ENCODE measurements around the gene SINHCAF. TPM values are rescaled to one million over a fixed set of nuclear protein-coding genes. Genes with fewer than 3 reads are reported as not detected.
"Not testable (repeated sequence)": the region's sequence is repeated elsewhere in the genome, so short reads cannot be mapped to it uniquely, and the experiment has no call there.

Gene SINHCAF
- total RNA-seq, 2 donors from 2014 or later = 162 to 190 TPM

DNA sequence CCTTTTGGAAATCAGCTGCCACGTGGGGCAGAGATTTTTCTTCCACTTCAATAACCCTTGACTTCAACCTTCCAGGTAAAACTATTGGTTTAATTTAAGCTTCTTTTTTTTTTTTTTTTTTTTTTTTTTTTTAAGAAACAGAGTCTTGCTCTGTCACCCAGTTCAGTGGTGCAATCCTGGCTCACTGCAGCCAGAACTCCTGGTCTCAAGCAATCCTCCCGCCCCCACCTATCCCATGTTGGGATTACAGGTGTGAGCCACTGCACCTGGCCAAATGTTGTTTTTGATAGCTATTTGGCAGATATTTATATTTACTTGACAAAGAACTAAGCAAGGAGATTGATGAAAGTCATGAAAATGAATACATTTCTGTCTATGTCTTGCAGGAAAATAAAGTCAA, 65.1 kb downstream of the SINHCAF start:
- ATAC-seq = no peak
- H3K36me3 Mint-ChIP-seq = no peaks in the 10 kb centered on the region
- no peaks in the 10 kb centered on the region for H3K9me3 Mint-ChIP-seq

GRCh38 chr12:31259136-31259886, 66.6 kb downstream of the SINHCAF start:
- no peak overlapping the region for H3K27ac Mint-ChIP-seq
- H3K36me3 Mint-ChIP-seq = no peaks in the 10 kb centered on the region
- no peak for DNase-seq (ENCODE audit: low spot score in 2 of 2)
- ATAC-seq = no peak
- H3K9me3 Mint-ChIP-seq = no peaks in the 10 kb centered on the region

More for the DNA sequence above, 65.1 kb downstream of the SINHCAF start:
- no peak for DNase-seq (ENCODE audit: low spot score in 2 of 2)
- no peak overlapping the region for H3K27ac Mint-ChIP-seq

GRCh38 chr12:31257784-31258183, 68.2 kb downstream of the SINHCAF start:
- H3K9me3 Mint-ChIP-seq = no peaks in the 10 kb centered on the region
- DNase-seq (ENCODE audit: low spot score in 2 of 2) = no peak
- H3K36me3 Mint-ChIP-seq = no peaks in the 10 kb centered on the region
- no peak overlapping the region for H3K27ac Mint-ChIP-seq
- no peak for ATAC-seq

DNA sequence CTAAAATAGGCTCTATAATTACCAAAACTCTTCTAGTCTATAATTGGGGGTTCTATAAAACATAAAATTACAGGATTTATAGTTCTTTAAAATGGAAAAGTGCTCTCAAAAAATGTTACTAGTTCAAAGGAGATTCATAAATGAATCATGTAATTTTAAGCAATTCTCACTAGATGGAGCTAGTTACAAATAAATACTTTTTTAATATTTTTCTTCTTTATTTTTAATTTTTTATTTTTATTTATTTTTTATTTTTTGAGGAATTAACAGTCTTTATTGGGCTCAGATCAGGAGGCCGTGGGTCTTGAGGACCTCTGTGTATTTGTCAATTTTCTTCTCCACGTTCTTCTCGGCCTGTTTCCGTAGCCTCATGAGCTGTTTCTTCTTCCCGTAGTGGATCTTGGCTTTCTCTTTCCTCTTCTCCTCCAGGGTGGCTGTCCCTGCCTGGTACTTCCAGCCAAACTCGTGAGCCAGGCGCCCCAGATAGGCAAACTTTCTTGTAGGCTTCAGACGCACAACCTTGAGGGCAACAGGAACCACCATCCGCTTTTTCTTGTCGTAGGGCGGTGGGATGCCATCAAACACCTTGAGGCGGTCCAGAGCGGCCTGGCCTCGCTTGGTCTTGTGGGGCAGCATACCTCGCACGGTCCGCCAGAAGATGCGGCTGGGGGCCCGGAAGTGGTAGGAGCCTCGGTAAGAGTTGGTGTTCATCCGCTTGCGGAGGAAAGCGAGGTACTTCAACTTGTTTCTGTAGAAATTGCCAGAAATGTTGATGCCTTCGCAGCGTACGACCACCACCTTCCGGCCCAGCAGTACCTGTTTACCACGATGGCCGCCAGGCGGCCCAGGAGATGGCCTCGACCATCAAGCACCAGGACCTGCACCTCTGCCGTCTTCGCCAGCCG, 74.0 kb downstream of the SINHCAF start:
- H3K27ac Mint-ChIP-seq = peak overlapping the region in 1 of 2 donors; percentile 85
- H3K9me3 Mint-ChIP-seq; H3K36me3 Mint-ChIP-seq; DNase-seq (ENCODE audit: low spot score in 2 of 2); ATAC-seq: not testable (repeated sequence)

DNA sequence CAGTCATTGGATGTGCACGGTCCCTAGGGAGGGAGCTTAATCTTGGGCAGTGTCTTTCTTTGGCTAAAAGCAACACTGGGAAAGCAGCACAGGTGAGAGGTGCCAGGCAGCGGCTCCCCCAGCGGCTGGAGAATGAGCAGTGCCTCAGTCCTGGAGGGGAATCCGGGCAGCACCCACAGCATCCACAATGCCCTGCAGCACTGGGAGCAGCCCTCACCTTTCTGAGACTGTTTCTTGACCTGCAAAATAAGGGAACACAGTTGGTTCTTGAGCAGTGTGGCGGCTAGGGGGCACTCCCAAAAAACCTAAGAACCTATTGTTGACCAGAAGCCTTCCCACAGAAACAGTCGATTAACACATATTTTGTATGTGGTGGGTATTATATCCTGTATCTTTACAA, 75.8 kb downstream of the SINHCAF start:
- no peak overlapping the region for H3K27ac Mint-ChIP-seq
- H3K36me3 Mint-ChIP-seq = no peaks in the 10 kb centered on the region
- no peak for ATAC-seq

GRCh38 chr12:31249356-31249755, 76.6 kb downstream of the SINHCAF start:
- ATAC-seq (no peak), DNase-seq (ENCODE audit: low spot score in 2 of 2) (no peak)
- Mint-ChIP-seq H3K9me3 (no peaks in the 10 kb centered on the region), H3K27ac (no peak overlapping the region), H3K36me3 (no peaks in the 10 kb centered on the region)

More for the DNA sequence above, 75.8 kb downstream of the SINHCAF start:
- DNase-seq (ENCODE audit: low spot score in 2 of 2) = no peak
- H3K9me3 Mint-ChIP-seq = no peaks in the 10 kb centered on the region

GRCh38 chr12:31248815-31249214, 77.1 kb downstream of the SINHCAF start:
- no peaks in the 10 kb centered on the region for H3K9me3 Mint-ChIP-seq
- no peak for DNase-seq (ENCODE audit: low spot score in 2 of 2)
- no peaks in the 10 kb centered on the region for H3K36me3 Mint-ChIP-seq
- no peak for ATAC-seq
- no peak overlapping the region for H3K27ac Mint-ChIP-seq

GRCh38 chr12:31248337-31248736, 77.6 kb downstream of the SINHCAF start:
- ATAC-seq = no peak
- no peaks in the 10 kb centered on the region for H3K36me3 Mint-ChIP-seq
- no peak for DNase-seq (ENCODE audit: low spot score in 2 of 2)
- no peaks in the 10 kb centered on the region for H3K9me3 Mint-ChIP-seq
- no peak overlapping the region for H3K27ac Mint-ChIP-seq

- Mint-ChIP-seq H3K9me3 (no peaks in the 10 kb centered on the region), H3K27ac (peak overlapping the region in 1 of 2 donors; percentile 50), H3K36me3 (no peaks in the 10 kb centered on the region)
- DNase-seq (ENCODE audit: low spot score in 2 of 2) (no peak), ATAC-seq (no peak)
Observed at GRCh38 chr12:31246470-31246850, 79.5 kb downstream of the SINHCAF start.

- Mint-ChIP-seq H3K27ac (peak overlapping the region in 1 of 2 donors; percentile 50), H3K36me3 (no peaks in the 10 kb centered on the region), H3K9me3 (no peaks in the 10 kb centered on the region)
- no peak for DNase-seq (ENCODE audit: low spot score in 2 of 2)
- ATAC-seq = no peak
Observed at GRCh38 chr12:31245822-31246469, 80.0 kb downstream of the SINHCAF start.

- DNase-seq (ENCODE audit: low spot score in 2 of 2); H3K27ac Mint-ChIP-seq; H3K36me3 Mint-ChIP-seq; ATAC-seq; H3K9me3 Mint-ChIP-seq: not testable (repeated sequence)
Observed at GRCh38 chr12:31242418-31242817, 83.5 kb downstream of the SINHCAF start.

DNA sequence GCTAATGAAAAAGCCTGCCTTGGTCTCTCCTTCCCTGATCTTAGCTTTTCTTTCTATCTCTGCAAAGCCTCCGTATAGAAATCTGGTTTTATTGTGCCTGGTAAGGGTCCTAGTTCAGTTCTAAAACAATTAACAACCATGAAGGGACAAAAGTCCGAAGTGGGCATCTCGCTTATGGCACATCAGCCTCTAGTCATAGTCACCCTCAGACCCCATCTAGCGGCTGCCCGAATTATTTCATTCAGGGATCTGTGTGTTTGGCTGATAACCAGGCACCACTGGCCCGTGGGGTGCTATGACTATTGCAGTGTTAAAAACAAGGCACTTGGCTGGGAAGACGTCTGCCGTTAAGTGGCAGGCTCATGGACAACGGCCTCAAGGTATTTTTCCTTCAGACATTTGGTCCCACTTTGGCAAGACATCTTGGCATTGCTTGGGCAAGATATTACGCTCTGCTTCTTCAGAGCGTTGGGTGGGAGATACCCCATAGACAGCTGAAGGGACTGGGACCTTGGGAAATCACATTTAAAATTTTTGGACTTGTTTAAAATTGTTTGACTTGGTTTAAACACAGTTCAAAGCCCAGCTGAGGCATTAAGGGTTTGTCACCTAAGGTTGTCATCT, 87.1 kb downstream of the SINHCAF start:
- no peak overlapping the region for H3K27ac Mint-ChIP-seq
- ATAC-seq (peak; percentile 71 to 85), DNase-seq (ENCODE audit: low spot score in 2 of 2) (peak in 1 of 2 donors; percentile 72)
- H3K9me3 Mint-ChIP-seq = no peaks in the 10 kb centered on the region
- no peaks in the 10 kb centered on the region for H3K36me3 Mint-ChIP-seq

DNA sequence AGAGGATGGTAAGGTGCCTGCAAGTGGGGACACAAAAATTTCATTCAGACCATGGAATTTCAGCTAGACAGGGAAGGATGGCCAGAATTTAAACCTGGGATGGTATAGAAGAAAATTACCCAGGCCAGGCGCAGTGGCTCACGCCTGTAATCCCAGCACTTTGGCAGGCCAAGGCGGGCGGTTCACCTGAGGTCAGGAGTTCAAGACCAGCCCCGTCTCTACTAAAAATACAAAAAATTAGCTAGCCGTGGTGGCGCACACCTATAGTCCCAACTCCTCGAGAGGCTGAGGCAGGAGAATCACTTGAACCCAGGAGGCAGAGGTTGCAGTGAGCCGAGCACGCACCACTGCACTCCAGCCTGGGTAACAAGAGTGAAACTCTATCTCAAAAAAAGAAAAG, 87.6 kb downstream of the SINHCAF start:
- not testable (repeated sequence) for DNase-seq (ENCODE audit: low spot score in 2 of 2); H3K36me3 Mint-ChIP-seq; H3K9me3 Mint-ChIP-seq; ATAC-seq; H3K27ac Mint-ChIP-seq

GRCh38 chr12:31236998-31237637, 88.8 kb downstream of the SINHCAF start:
- H3K36me3 Mint-ChIP-seq = no peaks in the 10 kb centered on the region
- no peaks in the 10 kb centered on the region for H3K9me3 Mint-ChIP-seq
- DNase-seq (ENCODE audit: low spot score in 2 of 2) (no peak), ATAC-seq (no peak)
- no peak overlapping the region for H3K27ac Mint-ChIP-seq

GRCh38 chr12:31235868-31236395, 90.0 kb downstream of the SINHCAF start:
- no peak for ATAC-seq
- no peaks in the 10 kb centered on the region for H3K36me3 Mint-ChIP-seq
- no peak overlapping the region for H3K27ac Mint-ChIP-seq
- no peak for DNase-seq (ENCODE audit: low spot score in 2 of 2)
- H3K9me3 Mint-ChIP-seq = no peaks in the 10 kb centered on the region

Measured in activated naive CD4-positive, alpha-beta T cell treated with anti-CD3 and anti-CD28 coated beads, Interleukin-2, amount 50 U/mL, for 72 hours (primary cell).